T-helper 1 cell treated with Interleukin-12 subunit alpha and Interleukin-12 subunit beta and Interleukin-4 antibody, amounts not matched to agents 30 ng/mL and 1 ng/mL, for 36 hours (primary cell): Measurements from ENCODE around the gene DNMT3L. TPM values are rescaled to one million over a fixed set of nuclear protein-coding genes. Genes with fewer than 3 reads are reported as not detected.

ENCODE experiments used
- intact Hi-C: fragments of 100-400 bp; cut with micrococcal nuclease; formaldehyde crosslinking; loops from one replicate; pipeline ENCODE4 v1.15.1; 2024
- total RNA-seq: library from RNA; stranded (reverse); gene quantifications from 2 replicates; pipeline ENCODE4 v1.2.3, GENCODE V29; 2022

The DNMT3L gene
- total RNA-seq, 1 donor from 2014 or later = not detected

DNA sequence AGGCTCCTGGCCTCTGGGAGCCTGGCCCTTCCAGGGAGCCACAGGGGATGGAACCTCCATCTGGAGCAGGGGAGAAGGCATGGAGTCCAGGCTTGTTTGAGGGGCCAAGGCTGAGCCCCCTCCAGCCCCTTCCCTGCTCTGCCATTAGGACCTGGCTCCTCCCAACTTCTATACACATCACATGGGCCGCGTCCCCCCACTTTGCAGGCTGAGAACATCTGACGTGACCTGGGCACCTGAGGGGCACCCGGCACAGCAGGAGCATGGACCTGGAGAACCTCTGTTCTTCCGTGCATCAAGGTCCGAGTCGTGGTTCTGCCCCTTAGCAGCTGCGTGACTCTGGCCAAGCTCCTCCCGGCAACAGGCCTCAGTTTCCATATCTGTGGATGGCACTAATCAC, 20.1 kb upstream of the DNMT3L start:
- intact Hi-C loops = no loop called here

GRCh38 chr21:44279354-44280260, 17.9 kb upstream of the DNMT3L start:
- intact Hi-C loops = no loop called here

- intact Hi-C loops = no loop called here
Observed at GRCh38 chr21:44275041-44275440, 13.3 kb upstream of the DNMT3L start.

DNA sequence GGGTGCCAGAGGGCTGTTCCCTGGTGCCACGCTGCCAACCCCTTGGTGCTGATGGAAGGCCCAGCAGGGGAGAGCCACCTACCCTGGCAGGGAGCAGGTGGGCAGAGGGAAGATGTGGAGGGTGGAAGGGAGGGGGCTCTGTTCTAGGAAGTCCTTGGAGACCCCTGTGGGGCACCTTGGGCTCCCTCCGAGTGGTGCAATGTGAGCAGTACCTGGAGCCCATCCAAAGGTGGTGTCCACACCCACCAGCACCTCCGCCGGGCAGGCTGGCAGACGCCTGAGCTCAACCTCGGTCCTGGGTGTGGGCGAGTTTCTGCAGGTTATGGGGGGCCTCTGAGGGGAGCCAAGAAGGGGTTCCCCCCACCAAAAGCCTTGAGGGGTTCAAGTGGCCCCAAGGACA, 11.3 kb upstream of the DNMT3L start:
- intact Hi-C loops = no loop called here

DNA sequence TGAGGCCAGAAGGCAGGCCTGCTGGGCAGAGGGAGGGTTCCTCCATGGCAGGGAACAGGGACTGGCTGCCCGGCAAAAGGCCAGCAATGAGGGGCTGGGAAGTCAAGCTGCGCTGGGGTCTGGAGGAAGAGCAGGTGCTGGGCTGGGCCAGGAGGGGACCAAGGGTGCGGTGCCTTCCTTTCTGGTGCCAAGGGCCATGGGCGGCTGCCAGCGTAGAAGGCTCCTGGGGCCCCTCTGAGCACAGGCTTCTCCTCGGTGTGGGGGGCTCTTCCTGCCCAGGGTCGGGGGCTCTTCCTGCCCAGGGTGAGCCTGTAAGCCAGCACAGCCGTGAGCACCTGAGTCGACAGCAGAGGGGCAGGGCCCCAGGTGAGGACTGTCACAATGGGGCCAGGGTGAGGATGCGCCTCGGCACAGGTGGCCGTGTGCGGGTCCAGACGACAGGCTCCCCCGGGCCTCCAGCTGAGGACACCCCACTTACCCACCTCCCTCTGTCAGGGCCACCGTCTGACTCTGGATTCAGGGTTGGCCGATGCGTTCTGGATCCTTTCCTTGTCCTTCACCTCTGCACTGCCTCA, 10.7 kb upstream of the DNMT3L start:
- intact Hi-C loops = no loop called here

GRCh38 chr21:44271558-44272283, 10.0 kb upstream of the DNMT3L start:
- intact Hi-C loops = no loop called here

DNA sequence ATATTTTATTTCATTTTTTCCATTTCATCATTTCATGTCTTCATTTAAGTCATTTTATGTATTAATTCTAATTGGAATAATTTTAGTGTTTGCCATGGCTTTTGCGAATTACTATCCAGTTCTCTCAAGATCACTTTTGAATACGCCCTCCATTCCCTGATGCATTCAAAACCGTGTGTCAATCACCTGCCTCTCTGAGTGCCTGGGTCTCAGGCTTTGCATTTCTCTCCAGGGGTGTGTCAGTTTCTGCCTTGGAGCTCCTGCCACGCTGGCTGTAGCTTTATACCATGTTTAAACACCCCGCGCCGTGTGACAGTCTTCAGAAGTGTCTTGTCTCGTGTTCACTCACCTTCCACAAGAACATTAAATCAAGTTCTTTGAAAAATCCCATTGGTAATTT, 7.4 kb upstream of the DNMT3L start:
- intact Hi-C loops = no loop called here

DNA sequence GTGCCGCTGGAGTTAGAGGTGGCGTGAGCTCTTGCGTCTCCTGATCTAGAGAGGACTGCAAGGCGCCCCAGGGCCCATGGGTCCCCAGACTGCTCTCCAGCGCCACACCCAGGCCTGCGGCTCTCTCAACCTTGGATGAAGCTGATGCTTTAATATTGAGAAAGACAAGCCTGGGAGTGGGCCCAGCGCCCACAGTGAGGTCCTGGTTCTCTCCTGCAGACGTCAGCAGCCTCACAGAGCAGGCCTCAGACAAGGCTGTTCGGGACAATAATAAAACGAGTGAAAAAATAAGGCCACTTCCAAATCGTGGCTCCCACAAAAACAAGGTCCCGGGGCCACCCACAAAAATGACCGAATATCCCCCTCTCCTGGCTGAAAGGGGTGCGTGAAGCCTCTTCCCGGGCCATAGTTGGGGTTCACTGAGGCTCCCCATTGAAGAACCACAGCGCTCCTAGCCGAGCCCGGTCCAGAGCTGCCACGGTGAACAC, 6.0 kb upstream of the DNMT3L start:
- intact Hi-C loops = loop anchor here (1.0 kb wide), 1 partner anchor 7 kb away; no protein-coding TSS in a partner anchor

- intact Hi-C loops = no loop called here
Observed at GRCh38 chr21:44265734-44266270, 4.1 kb upstream of the DNMT3L start.

- intact Hi-C loops = no loop called here
Observed at GRCh38 chr21:44263768-44264167, 2.1 kb upstream of the DNMT3L start.

GRCh38 chr21:44263221-44263760, 1.6 kb upstream of the DNMT3L start:
- intact Hi-C loops = no loop called here

GRCh38 chr21:44262338-44263056, 800 bp upstream of the DNMT3L start:
- intact Hi-C loops = no loop called here

DNA sequence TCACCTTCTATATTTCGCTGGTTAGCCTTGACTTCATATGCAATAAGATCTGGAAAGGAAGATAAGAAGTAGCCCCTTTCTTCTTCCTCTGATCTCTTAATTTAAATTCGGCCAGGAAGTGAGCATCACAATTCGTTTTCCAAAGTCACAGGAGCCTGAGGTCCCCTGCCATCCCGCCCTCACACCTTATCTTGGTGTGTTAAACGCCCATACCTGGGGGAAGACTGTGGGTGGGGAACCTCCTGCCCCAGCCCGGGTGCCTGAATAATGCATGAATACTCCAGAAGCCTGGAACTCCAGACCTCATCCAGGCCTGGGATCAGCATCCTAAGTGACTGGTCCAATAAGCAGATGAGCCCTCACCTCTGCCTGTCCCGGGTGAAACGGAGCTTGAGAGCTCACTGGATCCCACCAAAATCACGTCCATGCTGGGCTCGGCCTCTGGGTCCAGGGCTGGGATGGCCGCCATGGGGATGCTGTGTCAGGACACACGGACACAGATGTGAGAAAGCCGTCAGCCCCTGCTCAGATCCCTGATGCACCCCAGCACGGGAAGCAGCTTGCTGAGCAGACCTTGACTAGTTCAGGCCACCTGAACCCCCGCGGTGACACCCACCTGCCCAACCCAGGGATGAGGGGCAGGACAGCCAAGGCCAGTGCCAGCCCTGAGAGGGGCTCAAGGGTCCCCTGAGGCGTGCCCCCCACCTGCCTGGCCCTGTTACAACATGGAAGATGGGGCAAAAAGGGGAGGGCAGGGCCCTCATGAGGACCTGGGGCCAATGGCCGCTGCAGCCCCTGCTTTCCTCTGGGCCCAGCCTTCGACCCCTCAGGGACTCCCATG, 686 bp downstream of the DNMT3L start:
- intact Hi-C loops = loop anchor here (1.0 kb wide), 1 partner anchor 7 kb away; no protein-coding TSS in a partner anchor

GRCh38 chr21:44260066-44260465, 1.6 kb downstream of the DNMT3L start:
- intact Hi-C loops = loop anchor here (1.0 kb wide), 1 partner anchor 8 kb away; no protein-coding TSS in a partner anchor

DNA sequence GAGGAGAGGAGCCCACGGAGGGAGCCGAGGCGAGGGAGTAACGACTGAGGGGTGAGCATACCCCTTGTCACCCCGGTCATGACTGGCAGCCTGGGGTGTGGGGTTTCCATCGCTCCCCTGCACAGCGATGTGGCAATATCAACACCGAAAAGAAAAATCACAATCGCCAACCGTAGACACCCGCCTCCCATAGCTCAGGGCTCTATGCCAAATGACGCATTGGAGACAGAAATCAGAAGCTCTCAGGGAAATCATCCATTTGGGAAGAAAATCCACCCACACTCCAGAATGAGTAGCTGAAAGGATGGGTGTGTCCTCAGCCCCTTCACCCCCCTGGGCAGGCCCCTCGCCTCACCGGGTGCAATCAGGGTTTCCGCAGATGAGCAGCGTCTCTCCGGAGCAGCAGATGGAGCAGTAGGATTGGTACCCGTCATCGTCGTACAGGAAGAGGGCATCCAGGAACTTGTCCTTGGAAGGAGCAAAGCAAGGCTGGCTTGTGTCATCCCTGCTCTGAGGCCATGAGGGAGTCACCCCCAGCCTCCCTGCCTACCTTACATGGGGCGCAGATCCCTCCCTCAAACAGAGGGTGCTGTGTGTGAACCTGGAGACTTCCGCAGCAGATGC, 2.5 kb downstream of the DNMT3L start:
- intact Hi-C loops = no loop called here

GRCh38 chr21:44258056-44258725, 3.5 kb downstream of the DNMT3L start:
- intact Hi-C loops = no loop called here

GRCh38 chr21:44255511-44255981, 6.2 kb downstream of the DNMT3L start:
- intact Hi-C loops = no loop called here
